SK-N-SH treated with all-trans-retinoic acid at 6 μM for 48 hours (cell line): ENCODE results near the gene ZC2HC1C.

Experiments used
- ARNTL ChIP-seq: fragments of 450-650 bp; formaldehyde crosslinking; IDR thresholded peaks from 2 replicates; pipeline ENCODE4 v1.5.0; 2020; ENCODE audit warnings: low read depth, mild to moderate bottlenecking, moderate library complexity, borderline replicate concordance
- ESRRG ChIP-seq: fragments of 250-450 bp; sonication (Bioruptor Pico); IDR thresholded peaks from 2 replicates; pipeline ENCODE4 v1.6.1; 2021; ENCODE audit warnings: mild to moderate bottlenecking
- GLIS3 ChIP-seq: fragments of 250-450 bp; sonication (Bioruptor Pico); IDR thresholded peaks from 2 replicates; pipeline ENCODE4 v1.5.0; 2020; ENCODE audit warnings: mild to moderate bottlenecking, moderate library complexity
- ISL1 ChIP-seq: fragments of 250-450 bp; sonication (Bioruptor Pico); IDR thresholded peaks from 2 replicates; pipeline ENCODE4 v2.1.2; 2022; ENCODE audit warnings: mild to moderate bottlenecking, moderate library complexity
- PPARA ChIP-seq: fragments of 250-450 bp; sonication (Bioruptor Pico); IDR thresholded peaks from 2 replicates; pipeline ENCODE4 v1.5.0; 2020; ENCODE audit warnings: mild to moderate bottlenecking, borderline replicate concordance
- RARB ChIP-seq: fragments of 250-450 bp; sonication (Bioruptor Pico); IDR thresholded peaks from 2 replicates; pipeline ENCODE4 v1.8.0; 2021; ENCODE audit warnings: mild to moderate bottlenecking, moderate library complexity
- TOX ChIP-seq: fragments of 250-450 bp; sonication (Bioruptor Pico); IDR thresholded peaks from 2 replicates; pipeline ENCODE4 v1.8.0; 2021; ENCODE audit warnings: mild to moderate bottlenecking, moderate library complexity, borderline replicate concordance
- ZC3H10 ChIP-seq: fragments of 250-450 bp; sonication (Bioruptor Pico); IDR thresholded peaks from 2 replicates; pipeline ENCODE4 v1.5.1; 2021; ENCODE audit warnings: mild to moderate bottlenecking, moderate library complexity
- ZFP30 ChIP-seq: fragments of 450-650 bp; formaldehyde crosslinking; IDR thresholded peaks from 2 replicates; pipeline ENCODE4 v1.5.0; 2022; ENCODE audit warnings: mild to moderate bottlenecking, moderate library complexity
- ZNF8 ChIP-seq: fragments of 450-650 bp; formaldehyde crosslinking; IDR thresholded peaks from 2 replicates; pipeline ENCODE4 v1.5.0; 2020; ENCODE audit warnings: mild to moderate bottlenecking, moderate library complexity
- TF ChIP-seq, protein P1 (sequence below): fragments of 250-450 bp; sonication (Bioruptor Pico); IDR thresholded peaks from 2 replicates; pipeline ENCODE4 v1.5.1; 2021; ENCODE audit warnings: mild to moderate bottlenecking, moderate library complexity
- TF ChIP-seq, protein P2 (sequence below): fragments of 250-450 bp; sonication (Bioruptor Pico); IDR thresholded peaks from 2 replicates; pipeline ENCODE4 v1.5.1; 2020; ENCODE audit warnings: low read depth, mild to moderate bottlenecking, moderate library complexity
- TF ChIP-seq, protein P3 (sequence below): fragments of 250-450 bp; sonication (Bioruptor Pico); IDR thresholded peaks from 2 replicates; pipeline ENCODE4 v1.8.0; 2020; ENCODE audit warnings: mild to moderate bottlenecking, moderate library complexity, borderline replicate concordance

DNA sequence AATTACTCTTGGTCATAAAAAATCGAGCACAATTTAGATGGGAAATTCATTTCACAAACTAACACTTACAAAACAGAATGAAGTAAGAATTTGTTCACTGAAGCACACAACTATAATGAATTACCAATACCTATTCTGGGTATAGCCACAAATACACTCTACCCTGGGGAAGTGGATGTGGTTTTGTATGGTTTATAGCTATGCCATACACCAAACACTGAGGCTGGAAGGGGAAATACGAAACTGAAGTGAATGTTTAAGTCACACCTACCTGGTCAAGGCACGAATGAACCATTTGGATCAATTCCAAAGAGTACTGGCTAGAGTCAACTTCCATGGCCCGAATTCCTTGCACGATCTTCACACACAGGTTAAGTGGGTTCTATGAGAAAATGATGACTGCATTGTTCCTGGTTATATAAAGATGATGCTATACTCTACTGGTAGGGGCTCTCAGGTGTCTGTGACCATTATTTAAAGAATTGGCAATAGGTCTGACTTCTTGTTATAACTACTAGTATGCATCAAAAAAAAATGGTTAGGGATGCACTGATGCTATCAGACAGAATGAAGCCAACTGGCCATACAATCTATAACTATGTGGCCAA is 44.6 kb downstream of the ZC2HC1C start:
- TF ChIP-seq, protein P1, sequence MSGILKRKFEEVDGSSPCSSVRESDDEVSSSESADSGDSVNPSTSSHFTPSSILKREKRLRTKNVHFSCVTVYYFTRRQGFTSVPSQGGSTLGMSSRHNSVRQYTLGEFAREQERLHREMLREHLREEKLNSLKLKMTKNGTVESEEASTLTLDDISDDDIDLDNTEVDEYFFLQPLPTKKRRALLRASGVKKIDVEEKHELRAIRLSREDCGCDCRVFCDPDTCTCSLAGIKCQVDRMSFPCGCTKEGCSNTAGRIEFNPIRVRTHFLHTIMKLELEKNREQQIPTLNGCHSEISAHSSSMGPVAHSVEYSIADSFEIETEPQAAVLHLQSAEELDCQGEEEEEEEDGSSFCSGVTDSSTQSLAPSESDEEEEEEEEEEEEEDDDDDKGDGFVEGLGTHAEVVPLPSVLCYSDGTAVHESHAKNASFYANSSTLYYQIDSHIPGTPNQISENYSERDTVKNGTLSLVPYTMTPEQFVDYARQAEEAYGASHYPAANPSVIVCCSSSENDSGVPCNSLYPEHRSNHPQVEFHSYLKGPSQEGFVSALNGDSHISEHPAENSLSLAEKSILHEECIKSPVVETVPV: no peak
- TF ChIP-seq ZFP30 (CRISPR knock-in tag) (no peak), ESRRG (CRISPR knock-in tag) (no peak), ISL1 (CRISPR knock-in tag) (no peak), TOX (CRISPR knock-in tag) (no peak), ZNF8 (CRISPR knock-in tag) (no peak), RARB (CRISPR knock-in tag) (no peak), ARNTL (CRISPR knock-in tag) (no peak), ZC3H10 (CRISPR knock-in tag) (no peak), GLIS3 (no peak), PPARA (CRISPR knock-in tag) (no peak)
- TF ChIP-seq, protein P2, sequence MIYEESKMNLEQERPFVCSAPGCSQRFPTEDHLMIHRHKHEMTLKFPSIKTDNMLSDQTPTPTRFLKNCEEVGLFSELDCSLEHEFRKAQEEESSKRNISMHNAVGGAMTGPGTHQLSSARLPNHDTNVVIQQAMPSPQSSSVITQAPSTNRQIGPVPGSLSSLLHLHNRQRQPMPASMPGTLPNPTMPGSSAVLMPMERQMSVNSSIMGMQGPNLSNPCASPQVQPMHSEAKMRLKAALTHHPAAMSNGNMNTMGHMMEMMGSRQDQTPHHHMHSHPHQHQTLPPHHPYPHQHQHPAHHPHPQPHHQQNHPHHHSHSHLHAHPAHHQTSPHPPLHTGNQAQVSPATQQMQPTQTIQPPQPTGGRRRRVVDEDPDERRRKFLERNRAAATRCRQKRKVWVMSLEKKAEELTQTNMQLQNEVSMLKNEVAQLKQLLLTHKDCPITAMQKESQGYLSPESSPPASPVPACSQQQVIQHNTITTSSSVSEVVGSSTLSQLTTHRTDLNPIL: no peak
- TF ChIP-seq, protein P3, sequence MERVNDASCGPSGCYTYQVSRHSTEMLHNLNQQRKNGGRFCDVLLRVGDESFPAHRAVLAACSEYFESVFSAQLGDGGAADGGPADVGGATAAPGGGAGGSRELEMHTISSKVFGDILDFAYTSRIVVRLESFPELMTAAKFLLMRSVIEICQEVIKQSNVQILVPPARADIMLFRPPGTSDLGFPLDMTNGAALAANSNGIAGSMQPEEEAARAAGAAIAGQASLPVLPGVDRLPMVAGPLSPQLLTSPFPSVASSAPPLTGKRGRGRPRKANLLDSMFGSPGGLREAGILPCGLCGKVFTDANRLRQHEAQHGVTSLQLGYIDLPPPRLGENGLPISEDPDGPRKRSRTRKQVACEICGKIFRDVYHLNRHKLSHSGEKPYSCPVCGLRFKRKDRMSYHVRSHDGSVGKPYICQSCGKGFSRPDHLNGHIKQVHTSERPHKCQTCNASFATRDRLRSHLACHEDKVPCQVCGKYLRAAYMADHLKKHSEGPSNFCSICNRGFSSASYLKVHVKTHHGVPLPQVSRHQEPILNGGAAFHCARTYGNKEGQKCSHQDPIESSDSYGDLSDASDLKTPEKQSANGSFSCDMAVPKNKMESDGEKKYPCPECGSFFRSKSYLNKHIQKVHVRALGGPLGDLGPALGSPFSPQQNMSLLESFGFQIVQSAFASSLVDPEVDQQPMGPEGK: no peak
